Progenitor cell of endocrine pancreas (in vitro differentiated cells): ENCODE measurements around the gene FBXW11. TPM values are rescaled to one million over a fixed set of nuclear protein-coding genes. Genes with fewer than 3 reads are reported as not detected.

Experiments used
- DNase-seq: peaks from one replicate; pipeline ENCODE4 v3.0.0; 2021; ENCODE audit warnings: low spot score; ENCODE audit not compliant: unreplicated experiment
- H3K27ac Mint-ChIP-seq: 2 replicates; pipeline ENCODE4 v1.8.0; 2021; ENCODE audit warnings: mild to moderate bottlenecking, moderate library complexity, mixed read lengths
- H3K27me3 Mint-ChIP-seq: 2 replicates; pipeline ENCODE4 v1.8.0; 2021; ENCODE audit warnings: mixed read lengths
- H3K36me3 Mint-ChIP-seq: 2 replicates; pipeline ENCODE4 v1.8.0; 2022; ENCODE audit warnings: mixed read lengths; ENCODE audit not compliant: insufficient read depth
- H3K4me1 Mint-ChIP-seq: 2 replicates; pipeline ENCODE4 v1.8.0; 2021; ENCODE audit warnings: low read depth, mixed read lengths
- H3K4me3 Mint-ChIP-seq: 2 replicates; pipeline ENCODE4 v1.8.0; 2021; ENCODE audit warnings: low read depth, mild to moderate bottlenecking, moderate library complexity, mixed read lengths
- H3K9me3 Mint-ChIP-seq: 2 replicates; pipeline ENCODE4 v1.8.0; 2021; ENCODE audit warnings: low read depth, mixed read lengths
- total RNA-seq: library from RNA; stranded (reverse); gene quantifications from 2 replicates; pipeline ENCODE4 v1.2.1, GENCODE V29; 2021
- TF ChIP-seq, protein P1 (sequence below): fragments of 200-600 bp; sonication (generic); IDR thresholded peaks from one replicate; pipeline ENCODE4 v1.5.0; 2021; ENCODE audit warnings: antibody characterized with exemption, mild to moderate bottlenecking; ENCODE audit not compliant: unreplicated experiment

FBXW11 gene
- total RNA-seq, 1 donor from 2014 or later = 63.5 TPM

DNA sequence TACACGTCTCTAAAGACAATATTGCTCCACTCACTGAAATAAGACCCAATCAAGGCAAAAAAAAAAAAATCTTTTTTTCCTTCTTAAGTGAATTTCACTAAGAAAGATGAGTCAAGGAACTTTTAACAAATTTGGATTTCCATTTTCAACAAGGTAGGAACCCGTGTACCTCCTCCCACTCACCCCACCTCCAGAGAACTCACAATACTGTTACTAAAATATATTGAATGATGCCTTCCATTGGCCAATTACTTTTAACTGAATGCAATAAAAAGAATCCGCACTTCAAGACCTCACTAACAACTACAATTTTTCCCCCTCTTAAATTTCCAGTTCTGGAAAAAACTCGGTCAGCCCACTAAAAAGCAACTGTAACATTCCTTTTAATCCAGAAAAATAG is 50.7 kb downstream of the FBXW11 start:
- no peaks in the 10 kb centered on the region for H3K27me3 Mint-ChIP-seq
- H3K36me3 Mint-ChIP-seq = peaks cover 1% of the 10 kb centered on the region
- no peaks in the 10 kb centered on the region for H3K9me3 Mint-ChIP-seq
- TF ChIP-seq, protein P1, sequence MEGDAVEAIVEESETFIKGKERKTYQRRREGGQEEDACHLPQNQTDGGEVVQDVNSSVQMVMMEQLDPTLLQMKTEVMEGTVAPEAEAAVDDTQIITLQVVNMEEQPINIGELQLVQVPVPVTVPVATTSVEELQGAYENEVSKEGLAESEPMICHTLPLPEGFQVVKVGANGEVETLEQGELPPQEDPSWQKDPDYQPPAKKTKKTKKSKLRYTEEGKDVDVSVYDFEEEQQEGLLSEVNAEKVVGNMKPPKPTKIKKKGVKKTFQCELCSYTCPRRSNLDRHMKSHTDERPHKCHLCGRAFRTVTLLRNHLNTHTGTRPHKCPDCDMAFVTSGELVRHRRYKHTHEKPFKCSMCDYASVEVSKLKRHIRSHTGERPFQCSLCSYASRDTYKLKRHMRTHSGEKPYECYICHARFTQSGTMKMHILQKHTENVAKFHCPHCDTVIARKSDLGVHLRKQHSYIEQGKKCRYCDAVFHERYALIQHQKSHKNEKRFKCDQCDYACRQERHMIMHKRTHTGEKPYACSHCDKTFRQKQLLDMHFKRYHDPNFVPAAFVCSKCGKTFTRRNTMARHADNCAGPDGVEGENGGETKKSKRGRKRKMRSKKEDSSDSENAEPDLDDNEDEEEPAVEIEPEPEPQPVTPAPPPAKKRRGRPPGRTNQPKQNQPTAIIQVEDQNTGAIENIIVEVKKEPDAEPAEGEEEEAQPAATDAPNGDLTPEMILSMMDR = no peak
- H3K4me3 Mint-ChIP-seq = no peak overlapping the region
- H3K4me1 Mint-ChIP-seq = peaks cover 58% of the 10 kb centered on the region
- no peak overlapping the region for H3K27ac Mint-ChIP-seq
- no peak for DNase-seq

DNA sequence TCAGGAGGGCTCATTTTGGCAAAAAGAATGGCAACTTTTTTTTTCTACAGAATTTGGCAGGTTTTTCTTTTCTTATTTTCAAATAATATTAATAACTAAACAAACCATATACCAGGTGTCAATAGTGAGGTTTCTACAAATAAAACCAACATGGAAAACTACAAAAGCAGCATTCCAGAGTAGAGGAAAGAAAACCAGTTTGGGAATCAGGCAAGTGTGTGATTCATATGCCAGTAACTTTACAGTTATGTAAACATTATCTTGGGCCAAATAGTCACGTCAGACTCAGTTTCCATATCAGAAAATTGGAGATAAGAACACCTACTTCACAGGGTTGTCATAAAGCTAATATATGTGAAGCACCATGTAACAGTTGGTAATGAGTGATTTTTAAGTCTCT is 51.7 kb downstream of the FBXW11 start:
- Mint-ChIP-seq H3K4me1 (peaks cover 56% of the 10 kb centered on the region), H3K27ac (peak overlapping the region; percentile 31), H3K9me3 (no peaks in the 10 kb centered on the region), H3K36me3 (peaks cover 1% of the 10 kb centered on the region), H3K4me3 (no peak overlapping the region), H3K27me3 (no peaks in the 10 kb centered on the region)
- TF ChIP-seq, protein P1 = no peak
- no peak for DNase-seq

DNA sequence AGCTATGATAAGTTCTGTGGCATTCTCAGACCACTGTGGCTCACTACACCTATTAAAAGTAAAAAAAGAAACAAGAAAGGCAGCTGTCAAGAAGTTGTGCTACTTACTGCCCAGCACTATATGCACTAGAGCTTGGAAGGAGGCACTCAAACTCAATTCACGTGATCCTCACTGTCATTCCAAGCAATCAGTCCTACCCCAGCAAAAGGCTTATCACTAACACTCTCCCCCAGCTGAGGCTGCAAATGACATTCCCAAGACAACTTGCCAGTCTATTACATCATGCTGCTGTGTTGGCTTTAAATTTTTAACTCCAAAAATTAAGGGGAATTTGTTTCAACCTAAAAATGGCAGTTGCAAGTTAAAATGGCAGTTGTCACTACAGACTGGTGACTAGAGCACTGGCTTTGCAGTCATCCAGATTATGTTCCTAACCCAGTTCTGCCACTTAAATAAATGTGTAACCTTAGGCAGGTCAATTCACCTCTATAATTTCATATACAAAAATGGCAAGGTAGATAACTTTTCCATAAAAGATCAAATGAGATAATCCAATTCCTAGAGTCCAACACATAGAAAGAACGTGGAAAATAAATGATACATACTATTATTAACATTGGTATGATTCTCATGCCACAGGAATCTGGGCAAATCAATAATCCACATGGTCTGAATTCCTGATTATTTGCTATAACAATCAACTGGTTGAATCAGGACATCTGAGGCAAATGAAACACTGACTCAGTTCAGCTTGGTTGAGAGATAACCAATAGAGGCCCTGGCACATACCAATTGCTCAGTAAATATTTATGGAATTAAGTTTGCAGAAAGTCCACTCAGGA is 52.4 kb downstream of the FBXW11 start:
- peak overlapping the region; percentile 77 for H3K27ac Mint-ChIP-seq
- H3K9me3 Mint-ChIP-seq = no peaks in the 10 kb centered on the region
- peaks cover 54% of the 10 kb centered on the region for H3K4me1 Mint-ChIP-seq
- H3K4me3 Mint-ChIP-seq = no peak overlapping the region
- no peaks in the 10 kb centered on the region for H3K27me3 Mint-ChIP-seq
- DNase-seq = no peak
- TF ChIP-seq, protein P1 = no peak
- H3K36me3 Mint-ChIP-seq = no peaks in the 10 kb centered on the region

DNA sequence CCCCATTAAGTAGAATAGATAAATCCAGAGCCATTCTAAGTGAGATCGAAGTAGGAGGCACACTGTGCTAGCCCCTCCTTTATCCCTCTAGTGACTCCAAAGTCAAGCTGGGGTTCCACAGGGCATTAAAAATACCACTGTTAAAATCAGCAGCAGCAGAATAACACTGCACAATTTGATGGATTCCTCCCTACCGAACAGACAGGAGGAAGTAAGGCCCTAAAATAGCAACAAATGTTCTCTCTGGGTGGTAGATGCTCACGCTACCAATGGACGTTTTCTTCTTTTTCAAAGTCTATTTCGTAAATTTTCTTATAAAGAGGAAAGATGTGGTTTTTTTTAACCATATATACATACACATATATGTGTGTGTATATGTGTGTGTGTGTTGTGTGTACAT is 54.4 kb downstream of the FBXW11 start:
- TF ChIP-seq, protein P1 = no peak
- no peaks in the 10 kb centered on the region for H3K36me3 Mint-ChIP-seq
- no peaks in the 10 kb centered on the region for H3K9me3 Mint-ChIP-seq
- H3K27ac Mint-ChIP-seq = no peak overlapping the region
- no peak for DNase-seq
- no peak overlapping the region for H3K4me3 Mint-ChIP-seq
- no peaks in the 10 kb centered on the region for H3K27me3 Mint-ChIP-seq
- H3K4me1 Mint-ChIP-seq = peaks cover 33% of the 10 kb centered on the region

DNA sequence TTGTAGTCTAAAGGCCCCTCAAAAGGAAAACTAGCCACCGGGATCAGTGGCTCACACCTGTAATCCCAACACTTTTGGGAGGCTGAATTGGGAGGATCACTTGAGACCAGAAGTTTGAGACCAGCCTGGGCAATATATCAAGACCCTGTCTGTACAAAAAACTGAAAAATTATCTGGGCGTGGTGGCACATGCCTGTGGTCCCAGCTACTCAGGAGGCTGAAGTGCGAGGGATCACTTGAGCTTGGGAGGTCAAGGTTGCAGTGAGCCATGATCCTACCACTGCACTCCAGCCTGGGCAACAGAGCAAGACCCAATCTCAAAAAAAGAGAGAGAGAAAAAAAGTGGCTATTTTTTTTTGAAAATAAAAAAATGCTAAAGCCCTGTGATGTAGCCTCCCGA is 55.2 kb downstream of the FBXW11 start:
- H3K4me1 Mint-ChIP-seq = peaks cover 30% of the 10 kb centered on the region
- H3K9me3 Mint-ChIP-seq = no peaks in the 10 kb centered on the region
- H3K27ac Mint-ChIP-seq = no peak overlapping the region
- TF ChIP-seq, protein P1 = no peak
- H3K27me3 Mint-ChIP-seq = no peaks in the 10 kb centered on the region
- H3K4me3 Mint-ChIP-seq = no peak overlapping the region
- no peaks in the 10 kb centered on the region for H3K36me3 Mint-ChIP-seq
- no peak for DNase-seq
